ENCODE data around the gene RUFY2.

The RUFY2 gene

GRCh38 chr10:68296843-68297663, 110.0 kb downstream of the RUFY2 start:
- peak overlapping the region; percentile 57 for H3K9ac ChIP-seq (ENCODE audit: low read length)
- no peaks in the 10 kb centered on the region for H3K36me3 ChIP-seq (ENCODE audit: insufficient read depth, low read length)
- no peaks in the 10 kb centered on the region for H3K9me3 ChIP-seq (ENCODE audit: low read length)
- H3K27ac ChIP-seq (ENCODE audit: low read depth, low read length, poor library complexity, severe bottlenecking): peak overlapping the region; percentile 99
- no peaks in the 10 kb centered on the region for H3K27me3 ChIP-seq (ENCODE audit: insufficient read depth, low read length)
- peak overlapping the region; percentile 82 for H2AFZ ChIP-seq (ENCODE audit: low read length)
- no peaks in the 10 kb centered on the region for H4K20me1 ChIP-seq (ENCODE audit: insufficient read depth, low read length)
- no peaks in the 10 kb centered on the region for H3K79me2 ChIP-seq (ENCODE audit: insufficient read depth, low read length)
- peak overlapping the region; percentile 65 for H3K4me2 ChIP-seq (ENCODE audit: low read length)
- peak overlapping the region; percentile 50 for H3K4me3 ChIP-seq (ENCODE audit: low read depth, low read length, poor library complexity, severe bottlenecking)
- no peaks in the 10 kb centered on the region for H3K9me2 ChIP-seq (ENCODE audit: low read depth, low read length)
- peaks cover 8% of the 10 kb centered on the region; the same call in 1 of the 2 replicates for H3F3A ChIP-seq (ENCODE audit: insufficient read depth, low read length)
- peaks cover 53% of the 10 kb centered on the region for H3K4me1 ChIP-seq (ENCODE audit: insufficient read depth, low read length, severe bottlenecking)
- TF ChIP-seq EZH2 (IDR thresholded peaks at IDR 0.05; ENCODE audit: borderline replicate concordance, low read length): no peak
- TF ChIP-seq, protein P1, sequence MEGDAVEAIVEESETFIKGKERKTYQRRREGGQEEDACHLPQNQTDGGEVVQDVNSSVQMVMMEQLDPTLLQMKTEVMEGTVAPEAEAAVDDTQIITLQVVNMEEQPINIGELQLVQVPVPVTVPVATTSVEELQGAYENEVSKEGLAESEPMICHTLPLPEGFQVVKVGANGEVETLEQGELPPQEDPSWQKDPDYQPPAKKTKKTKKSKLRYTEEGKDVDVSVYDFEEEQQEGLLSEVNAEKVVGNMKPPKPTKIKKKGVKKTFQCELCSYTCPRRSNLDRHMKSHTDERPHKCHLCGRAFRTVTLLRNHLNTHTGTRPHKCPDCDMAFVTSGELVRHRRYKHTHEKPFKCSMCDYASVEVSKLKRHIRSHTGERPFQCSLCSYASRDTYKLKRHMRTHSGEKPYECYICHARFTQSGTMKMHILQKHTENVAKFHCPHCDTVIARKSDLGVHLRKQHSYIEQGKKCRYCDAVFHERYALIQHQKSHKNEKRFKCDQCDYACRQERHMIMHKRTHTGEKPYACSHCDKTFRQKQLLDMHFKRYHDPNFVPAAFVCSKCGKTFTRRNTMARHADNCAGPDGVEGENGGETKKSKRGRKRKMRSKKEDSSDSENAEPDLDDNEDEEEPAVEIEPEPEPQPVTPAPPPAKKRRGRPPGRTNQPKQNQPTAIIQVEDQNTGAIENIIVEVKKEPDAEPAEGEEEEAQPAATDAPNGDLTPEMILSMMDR (IDR thresholded peaks at IDR 0.05; ENCODE audit: low read length): no peak

Data from OCI-LY1 (cell line).